ENCODE results near the gene ADCY1.

ADCY1 gene

DNA sequence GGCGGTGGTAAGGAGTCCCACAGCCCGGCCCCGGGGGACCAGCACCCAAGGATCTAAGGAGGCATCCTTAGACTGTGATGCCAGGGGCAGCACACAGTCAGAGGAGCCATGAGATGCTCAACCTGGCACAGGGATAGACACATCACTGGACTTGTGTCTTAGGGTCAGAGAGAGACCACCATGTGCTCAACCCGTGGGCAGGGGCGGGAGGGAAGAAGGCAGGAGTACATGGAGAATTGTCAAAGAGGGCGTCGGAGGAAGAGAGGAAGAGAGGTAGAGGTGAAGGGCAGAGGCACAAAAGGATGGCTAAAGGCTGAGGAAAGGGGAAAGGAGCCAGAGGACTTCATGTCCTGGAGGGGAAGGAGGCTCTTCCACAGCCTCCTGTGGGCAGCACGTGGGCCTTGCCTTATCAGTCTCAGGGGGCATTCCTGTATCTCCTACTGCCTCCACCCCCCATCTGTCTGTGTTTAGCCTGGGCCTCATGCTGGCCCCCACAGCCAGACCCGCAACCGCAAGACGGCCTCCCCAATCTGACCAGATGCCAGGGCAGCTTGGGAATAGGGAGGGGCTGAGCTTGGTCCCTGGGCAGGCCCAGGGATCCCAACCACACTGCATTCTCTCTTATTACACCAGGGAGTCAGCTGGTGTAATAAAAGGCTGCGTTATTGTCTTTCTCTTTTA is 2.2 kb downstream of the ADCY1 start:
- no peak for DNase-seq (ENCODE audit: low read depth in 1 of 2, low spot score in 1 of 2)

GRCh38 chr7:45578022-45578421 is 3.9 kb downstream of the ADCY1 start:
- no peak for DNase-seq (ENCODE audit: low read depth in 1 of 2, low spot score in 1 of 2)

- DNase-seq (ENCODE audit: low read depth in 1 of 2, low spot score in 1 of 2), result no peak
These were observed 4.3 kb downstream of the ADCY1 start for GRCh38 chr7:45578467-45578866.

GRCh38 chr7:45579391-45579801 is 5.2 kb downstream of the ADCY1 start:
- DNase-seq (ENCODE audit: low read depth in 1 of 2, low spot score in 1 of 2), result no peak

GRCh38 chr7:45580053-45580872 is 6.1 kb downstream of the ADCY1 start:
- DNase-seq (ENCODE audit: low read depth in 1 of 2, low spot score in 1 of 2), result no peak

GRCh38 chr7:45581271-45581780 is 7.2 kb downstream of the ADCY1 start:
- no peak for DNase-seq (ENCODE audit: low read depth in 1 of 2, low spot score in 1 of 2)

DNA sequence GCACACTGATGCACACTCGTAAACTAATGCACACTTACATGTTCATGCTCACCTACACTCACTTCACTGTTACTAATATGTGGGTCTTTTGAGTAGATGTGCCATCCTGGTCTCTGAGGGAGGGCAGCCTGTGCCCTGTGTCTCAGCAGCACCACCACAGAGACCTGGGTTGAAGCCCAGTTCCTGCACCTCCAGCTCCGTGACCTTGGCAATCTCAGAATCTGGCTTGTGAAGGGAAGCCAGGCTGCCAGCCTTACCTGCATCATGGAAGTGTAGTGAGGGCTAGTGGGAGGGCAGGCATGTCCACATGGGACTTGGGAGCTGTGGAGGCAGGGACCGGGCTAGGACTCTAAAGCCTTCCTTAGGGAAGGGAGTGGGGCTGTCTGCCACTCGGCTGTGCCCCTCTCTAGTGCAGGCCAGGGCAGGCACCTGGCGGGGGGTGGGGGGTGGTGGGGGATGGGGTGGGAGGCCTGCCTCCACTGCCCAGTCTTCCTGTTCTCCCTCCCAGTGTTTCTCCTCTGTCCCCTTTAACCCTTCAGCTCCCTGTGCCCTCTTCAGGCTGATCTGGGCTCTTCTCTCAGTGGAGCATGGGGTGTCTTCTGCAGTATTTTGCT is 8.1 kb downstream of the ADCY1 start:
- no peak for DNase-seq (ENCODE audit: low read depth in 1 of 2, low spot score in 1 of 2)

DNA sequence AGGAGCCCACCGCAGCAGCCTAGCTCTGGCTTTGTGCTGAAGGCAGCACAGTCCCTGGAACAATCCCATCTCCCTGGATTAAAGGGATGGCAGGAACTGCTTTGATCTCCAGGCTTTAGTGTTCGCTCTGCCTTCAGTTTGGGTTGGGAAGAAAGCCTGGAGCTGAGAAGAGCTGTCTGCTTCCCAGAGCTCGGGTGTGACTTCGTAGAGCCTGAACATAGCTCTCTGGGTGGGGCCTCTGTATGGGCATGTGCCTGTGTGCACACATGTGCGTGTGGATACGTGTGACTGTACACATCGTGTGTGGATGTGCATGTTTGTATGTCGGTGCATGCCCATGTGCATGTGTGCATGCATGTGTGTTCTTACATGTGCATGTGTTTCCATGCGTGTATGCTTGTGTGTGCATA is 8.7 kb downstream of the ADCY1 start:
- DNase-seq (ENCODE audit: low read depth in 1 of 2, low spot score in 1 of 2), result no peak

- DNase-seq (ENCODE audit: low read depth in 1 of 2, low spot score in 1 of 2), result no peak
These were observed 9.1 kb downstream of the ADCY1 start for GRCh38 chr7:45583296-45583695.

DNA sequence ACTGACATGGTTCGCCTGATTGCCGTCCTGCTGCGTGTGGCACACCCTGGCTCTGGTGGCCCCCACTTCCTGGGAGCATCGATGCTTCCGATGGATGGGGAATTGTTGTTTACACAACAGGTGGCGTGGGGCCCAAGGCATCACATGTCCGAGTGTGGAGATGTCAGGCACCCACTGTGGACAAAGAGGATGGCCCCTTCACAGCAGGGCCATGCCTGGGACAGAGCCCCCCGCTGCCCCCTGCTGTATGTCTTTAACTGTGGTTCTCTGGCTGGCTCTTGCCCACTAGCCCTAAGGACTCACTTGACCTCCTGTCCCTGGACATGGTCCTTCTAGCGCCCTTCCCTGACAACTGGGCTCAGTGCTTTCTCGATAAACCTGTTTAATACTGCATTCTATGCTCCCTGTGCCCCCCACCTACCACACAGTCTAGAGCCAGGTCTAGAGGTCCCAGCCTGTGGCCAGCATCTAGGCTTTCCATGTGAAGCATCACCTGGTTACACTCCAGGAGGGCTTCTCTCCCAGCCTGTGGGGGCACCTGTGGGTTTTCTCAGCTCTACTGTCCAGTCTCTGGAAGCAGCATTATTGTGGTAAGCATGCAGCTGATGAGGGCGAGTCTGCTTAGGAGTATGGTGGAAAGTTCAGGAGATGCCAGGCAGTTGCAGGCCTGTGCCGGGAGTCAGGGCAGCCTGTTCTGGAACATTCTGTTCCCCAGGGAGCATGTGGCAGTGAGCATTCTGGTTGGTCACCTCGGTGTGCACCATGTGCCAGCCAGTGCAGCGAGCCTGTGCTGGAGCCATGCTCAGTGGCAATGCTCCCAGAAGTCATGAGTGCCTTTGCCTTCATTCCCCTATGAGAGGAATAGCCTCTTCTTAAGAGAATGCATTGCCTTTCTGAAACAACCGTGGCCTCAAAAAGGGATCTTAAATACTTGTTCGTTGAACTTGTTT is 10.4 kb downstream of the ADCY1 start:
- DNase-seq (ENCODE audit: low read depth in 1 of 2, low spot score in 1 of 2), result no peak

DNA sequence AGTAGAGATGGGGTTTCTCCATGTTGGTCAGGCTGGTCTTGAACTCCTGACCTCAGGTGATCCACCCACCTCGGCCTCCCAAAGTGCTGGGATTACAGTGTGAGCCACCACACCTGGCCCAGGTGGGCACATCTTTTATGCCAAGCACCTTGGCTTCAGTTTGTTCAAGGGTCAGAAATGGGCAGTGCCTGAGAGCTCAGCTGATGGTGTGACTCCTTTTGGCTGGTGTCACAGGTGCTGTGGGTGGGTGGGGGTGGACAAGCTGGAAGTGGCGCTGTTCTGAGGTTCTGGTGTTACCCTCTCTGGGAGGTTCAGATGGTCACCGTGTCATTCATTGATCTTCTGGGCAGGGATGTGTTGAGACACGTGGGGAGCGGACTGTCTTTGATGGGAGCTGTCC is 11.5 kb downstream of the ADCY1 start:
- no peak for DNase-seq (ENCODE audit: low read depth in 1 of 2, low spot score in 1 of 2)

- DNase-seq (ENCODE audit: low read depth in 1 of 2, low spot score in 1 of 2), result no peak
These were observed 12.7 kb downstream of the ADCY1 start for GRCh38 chr7:45586542-45587520.

DNA sequence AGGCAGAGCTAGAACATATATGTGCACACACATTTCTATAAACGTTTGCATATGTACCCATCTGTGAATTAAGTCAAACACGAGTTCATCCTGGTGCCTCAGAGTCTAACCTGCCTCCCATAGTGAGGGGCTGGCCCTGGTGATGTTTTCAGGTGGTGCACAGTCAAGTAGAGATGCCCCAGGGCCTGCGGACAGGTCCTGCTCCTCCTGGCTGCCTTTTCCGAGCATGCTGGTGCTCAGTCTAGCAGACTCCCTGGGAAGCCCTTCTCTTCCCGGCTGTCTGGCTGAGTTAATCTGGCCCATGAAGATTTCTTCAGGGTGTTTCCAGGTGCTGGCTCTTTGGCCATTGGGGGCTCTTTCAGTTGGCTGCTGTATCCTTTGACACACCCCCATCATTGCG is 14.3 kb downstream of the ADCY1 start:
- no peak for DNase-seq (ENCODE audit: low read depth in 1 of 2, low spot score in 1 of 2)

DNA sequence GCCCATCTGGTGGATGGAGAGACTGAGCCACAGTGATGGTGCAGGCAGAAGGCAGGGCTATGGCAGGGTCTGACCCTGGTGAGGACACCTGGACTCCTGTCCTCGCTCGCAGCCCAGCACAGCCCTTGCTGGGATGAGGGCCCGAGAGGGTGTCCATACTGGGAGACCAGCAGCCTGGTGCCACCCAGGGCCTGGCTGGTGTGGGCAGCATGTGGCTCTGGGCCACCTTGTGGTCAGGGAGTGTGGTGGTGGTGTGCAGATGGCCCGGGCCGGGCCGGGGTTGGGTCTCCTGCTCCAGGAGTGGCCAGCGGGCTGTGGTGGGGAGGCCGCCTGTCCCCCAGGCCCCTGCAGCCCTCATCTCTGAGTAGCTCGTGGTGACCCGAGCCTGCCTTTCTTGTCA is 14.9 kb downstream of the ADCY1 start:
- DNase-seq (ENCODE audit: low read depth in 1 of 2, low spot score in 1 of 2), result no peak

- no peak for DNase-seq (ENCODE audit: low read depth in 1 of 2, low spot score in 1 of 2)
These were observed 15.9 kb downstream of the ADCY1 start for GRCh38 chr7:45589915-45590678.

DNA sequence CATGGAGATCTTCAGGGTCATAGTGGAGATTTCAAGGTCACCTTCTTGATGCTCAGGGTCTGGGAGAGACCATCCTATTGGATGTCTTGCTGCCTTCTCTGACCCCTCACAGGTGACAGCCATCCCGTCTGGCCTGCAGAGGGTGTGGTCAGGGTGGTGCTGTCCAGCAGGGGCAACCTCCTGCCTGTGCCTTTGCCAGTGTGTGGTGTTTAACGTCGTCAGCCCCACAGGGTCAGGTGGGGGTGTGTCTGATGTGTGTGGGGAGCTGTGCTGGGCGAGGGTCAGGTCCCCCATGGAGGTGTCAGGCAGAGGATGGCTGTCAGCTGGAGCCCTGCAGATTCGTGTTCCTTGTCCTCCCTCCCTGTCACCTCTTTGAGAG is 16.5 kb downstream of the ADCY1 start:
- DNase-seq (ENCODE audit: low read depth in 1 of 2, low spot score in 1 of 2), result no peak

DNA sequence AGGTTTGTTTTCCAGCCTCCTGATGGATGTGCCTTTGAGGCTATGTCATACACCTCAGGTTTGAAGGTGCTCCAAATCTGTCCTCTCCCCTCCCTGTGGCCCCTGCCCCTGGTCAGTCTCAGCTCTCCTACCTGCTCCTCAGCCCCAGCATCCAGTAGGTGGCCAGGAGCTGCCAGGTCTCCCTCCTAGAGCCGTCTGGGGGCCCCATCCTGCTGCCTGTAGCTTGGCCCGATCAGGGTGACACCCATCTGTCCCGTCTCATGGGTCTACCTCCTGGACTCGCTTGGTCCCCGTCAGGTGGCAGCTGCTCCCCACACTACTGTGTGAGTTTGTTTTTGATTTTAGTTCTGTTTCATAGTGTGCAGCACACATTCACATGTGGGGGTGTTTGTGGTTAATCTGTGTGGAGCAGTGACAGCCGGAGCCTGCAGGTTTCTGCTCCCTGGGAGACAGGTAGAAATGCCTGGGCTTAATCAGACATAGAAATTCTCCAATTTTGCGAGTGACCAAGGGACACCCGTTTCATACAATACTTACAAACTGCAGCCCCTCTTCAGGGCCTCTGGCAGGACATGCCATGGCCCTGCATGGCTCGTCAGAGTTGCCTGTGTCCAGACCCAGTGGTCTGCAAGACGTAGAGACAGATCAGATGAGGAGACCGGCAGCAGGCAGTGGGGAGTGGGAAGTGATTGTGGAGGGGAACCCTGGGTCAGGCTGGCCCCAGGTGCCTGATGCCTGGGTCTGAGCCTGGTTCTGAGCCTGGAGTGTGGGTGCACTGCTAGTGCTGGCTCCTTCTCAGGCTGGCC is 17.1 kb downstream of the ADCY1 start:
- DNase-seq (ENCODE audit: low read depth in 1 of 2, low spot score in 1 of 2), result no peak
